ENCODE data around the gene PLIN4.

The PLIN4 gene

DNA sequence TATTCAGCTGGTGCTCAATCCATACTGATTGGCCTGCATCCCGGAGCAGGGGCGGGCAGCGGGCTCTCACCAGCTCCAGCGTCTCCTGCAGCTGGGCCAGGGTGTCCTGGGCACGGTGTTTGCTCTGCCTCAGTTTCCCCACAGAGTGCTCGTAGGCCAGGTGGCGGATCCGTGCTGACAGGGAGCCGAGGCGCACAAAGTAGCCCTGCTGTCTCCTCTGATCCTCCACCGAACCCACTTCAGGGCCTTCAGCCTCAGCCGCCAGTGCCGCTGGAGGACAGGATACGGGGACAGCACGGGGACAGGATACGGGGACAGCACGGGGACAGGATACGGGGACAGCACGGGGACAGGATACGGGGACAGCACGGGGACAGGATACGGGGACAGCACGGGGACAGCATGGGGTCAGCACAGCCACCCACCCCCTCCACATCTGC, 7.3 kb upstream of the PLIN4 start:
- DNase-seq, result no peak

DNA sequence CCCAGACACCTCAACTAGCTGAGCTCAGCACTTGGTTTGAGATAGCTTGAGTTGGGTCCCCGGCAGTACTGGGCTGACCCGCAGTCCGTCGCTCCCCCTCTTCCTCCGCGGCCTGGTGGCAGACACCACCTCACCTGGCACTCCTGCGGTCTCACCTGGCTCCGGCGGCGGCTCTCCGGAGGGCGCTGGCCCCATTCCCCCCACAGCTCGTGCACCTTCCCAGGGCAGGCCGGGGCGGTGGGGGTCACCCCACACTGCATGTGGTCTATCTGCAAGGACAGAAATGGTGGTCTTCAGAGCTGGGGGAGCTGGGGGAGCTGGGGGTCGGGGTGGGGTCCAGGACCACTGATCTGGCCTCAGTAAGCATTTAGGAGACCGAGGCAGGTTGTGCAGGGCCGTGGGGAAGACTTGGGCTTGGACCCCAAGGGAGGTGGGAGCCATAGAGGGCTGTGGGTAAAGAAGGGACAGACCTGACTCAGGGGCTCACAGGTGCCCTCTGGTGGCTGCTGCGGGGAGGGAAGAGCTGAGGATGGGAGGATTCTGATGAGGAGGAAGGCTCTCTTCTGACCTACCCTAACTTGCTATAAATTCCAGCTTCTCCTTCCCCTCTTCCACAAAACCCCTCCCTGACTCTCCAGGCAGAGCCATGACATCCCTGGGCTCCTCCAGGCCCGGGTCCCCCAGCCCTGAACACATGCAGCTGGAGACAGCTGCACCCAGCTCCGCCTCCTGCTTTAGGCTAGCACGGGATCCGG, 6.7 kb upstream of the PLIN4 start:
- peak; percentile 71 to 87 (median 79) for DNase-seq

DNA sequence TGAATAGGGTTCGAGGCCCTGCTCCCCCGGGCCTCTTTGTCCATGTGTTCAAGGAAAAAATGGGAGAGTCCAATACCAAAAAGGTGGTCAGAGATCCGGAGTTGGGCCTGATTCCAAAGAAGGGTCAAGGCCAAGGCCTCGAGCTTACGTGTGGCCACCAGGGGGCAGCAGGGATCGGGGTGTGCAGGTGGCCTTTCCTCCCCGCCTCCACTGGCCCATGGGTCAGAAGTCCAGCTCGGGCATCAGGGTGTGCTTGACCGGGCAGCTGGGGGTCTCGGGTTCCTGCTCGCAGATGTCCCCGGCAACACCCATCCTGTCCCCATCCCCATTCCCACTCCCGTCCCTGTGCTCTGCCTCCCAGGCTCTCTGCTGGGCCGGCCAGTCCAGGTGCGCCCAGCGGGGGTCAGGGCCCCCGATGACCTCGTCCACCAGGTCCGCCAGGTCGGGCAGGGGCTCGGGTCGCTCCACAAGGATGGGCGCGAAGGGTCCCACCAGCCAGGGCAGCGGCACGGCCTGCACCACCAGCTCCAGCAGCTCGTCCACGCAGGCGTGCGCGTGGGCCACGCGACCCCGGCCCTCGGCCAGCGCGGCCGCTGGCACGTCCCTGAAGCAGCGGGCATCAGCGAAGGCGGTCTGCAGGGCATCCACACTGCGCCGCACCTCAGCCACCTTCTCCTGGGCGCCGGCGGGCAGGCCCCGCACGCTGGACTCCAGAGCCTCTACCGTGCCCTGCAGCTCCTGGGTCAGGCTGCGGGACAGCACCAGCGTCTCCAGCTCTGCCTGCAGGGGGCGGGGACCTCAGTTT, 5.2 kb upstream of the PLIN4 start:
- DNase-seq, result peak; percentile 71 to 91 (median 77)

DNA sequence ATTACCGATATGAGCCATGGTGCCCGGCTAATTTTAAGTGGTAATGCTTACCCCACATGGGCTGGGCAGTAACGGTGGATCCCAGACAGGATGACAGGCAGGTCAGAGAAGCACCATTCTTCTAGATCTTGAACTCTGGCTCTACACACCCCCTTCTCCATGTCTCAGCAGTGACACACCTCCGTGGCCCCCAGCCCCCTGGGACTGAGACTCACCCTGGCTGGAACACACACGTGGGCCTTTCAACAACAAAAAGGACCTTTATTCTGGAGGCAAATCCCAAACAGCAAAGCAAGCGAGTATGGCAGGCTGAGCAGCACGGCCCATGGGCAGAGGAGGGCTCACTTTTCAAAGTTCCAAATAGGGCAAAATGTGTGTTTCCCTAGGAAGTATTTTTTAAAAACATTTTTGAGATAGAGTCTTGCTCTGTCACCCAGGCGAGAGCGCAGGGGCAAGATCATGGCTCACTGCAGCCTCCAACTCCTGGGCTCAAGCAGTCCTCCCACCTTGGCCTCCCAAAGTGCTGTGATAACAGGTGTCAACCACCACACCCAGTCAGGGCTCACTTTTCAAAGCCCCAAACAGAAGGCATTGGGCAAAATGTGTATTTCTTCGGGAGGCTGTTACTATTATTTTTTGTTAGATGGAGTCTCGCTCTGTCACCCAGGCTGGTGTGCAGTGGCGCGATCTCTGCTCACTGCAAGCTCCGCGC, 4.2 kb upstream of the PLIN4 start:
- no peak for DNase-seq

DNA sequence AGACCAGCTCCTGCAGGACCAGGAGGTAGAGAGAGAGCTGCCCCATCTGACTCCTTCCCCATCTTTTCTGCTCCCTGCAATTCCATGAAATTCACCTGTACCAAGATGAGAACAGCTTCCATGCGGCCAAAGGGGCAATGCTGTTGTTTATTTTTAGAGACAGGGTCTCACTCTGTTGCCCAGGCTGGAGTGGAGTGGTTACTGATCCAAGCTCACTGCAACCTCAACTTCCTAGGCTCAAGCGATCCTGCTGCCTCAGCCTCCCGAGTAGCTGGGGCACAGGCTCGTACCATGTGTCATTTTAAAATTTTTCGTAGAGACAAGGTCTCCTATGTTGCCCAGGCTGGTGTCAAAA, 3.6 kb upstream of the PLIN4 start:
- no peak for DNase-seq

DNA sequence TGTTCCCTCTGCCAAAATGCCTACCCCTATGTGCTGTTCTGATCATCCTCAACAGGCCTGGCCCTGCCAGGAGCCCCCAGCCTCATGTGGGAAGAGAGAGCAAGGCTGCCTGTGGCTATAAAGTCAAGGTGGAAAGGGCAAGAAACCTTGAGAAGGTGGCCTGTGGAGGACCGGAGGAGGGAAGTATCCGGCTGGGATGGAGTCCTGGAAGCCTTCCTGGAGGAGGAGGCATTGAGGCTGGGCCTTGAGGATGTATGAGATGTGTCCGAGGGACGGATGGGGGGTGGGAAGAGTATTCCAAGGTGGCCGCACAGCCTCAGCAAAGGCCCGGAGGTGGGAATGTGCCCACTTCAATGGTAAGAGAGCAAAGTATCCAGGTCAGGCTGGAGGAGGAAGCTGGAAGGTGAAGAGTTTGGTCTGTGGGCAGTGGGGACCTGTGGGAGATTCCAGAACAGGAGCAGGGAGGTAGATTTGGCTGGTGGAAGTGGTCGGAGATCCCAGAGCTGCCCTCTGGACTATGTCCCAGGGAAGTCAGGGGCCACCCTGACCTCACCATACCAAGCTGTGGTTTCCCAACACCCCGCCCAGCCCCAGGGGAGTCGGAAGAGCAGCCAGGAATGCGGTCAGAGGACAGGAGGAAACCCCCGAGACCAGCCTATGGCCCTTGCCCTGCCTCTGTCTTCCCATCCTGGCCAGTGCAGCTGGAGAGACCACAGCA, 3.0 kb upstream of the PLIN4 start:
- no peak for DNase-seq

DNA sequence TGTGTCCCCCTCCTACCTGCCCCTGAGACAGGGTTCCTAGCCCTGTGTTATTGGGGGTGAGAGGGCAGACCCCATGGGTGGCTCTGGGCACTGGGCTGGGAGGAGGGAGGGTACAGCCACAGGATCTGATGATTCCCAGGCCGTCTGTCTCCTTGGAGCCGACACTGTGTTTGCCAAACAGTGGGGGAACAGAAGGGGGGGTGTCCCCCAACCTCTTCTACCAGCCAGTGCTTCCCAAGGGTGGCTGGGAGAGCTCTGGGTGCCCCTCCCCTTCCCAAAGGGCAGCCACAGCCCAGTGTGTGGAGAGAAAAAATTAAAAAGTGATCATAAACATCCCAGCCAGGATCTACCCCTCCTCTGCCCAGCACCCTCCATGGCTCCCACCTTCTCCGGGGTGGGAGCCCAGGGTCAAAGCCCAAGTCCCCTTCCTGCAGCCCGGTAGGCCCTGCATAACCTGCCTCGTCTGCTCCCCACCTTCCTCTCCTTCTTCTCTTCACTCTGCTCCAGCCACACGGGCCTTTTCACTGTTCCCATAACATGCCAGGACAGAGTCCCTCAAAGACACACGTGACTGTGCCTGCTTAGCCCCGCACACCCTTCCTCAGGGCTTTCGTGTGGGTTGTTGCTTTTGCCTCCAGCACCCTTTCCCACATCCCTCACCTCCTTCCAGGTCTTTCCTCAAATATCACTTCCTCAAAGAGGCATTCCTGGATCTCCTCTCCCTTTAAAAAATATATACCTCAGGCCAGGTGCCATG, 1.4 kb upstream of the PLIN4 start:
- no peak for DNase-seq

DNA sequence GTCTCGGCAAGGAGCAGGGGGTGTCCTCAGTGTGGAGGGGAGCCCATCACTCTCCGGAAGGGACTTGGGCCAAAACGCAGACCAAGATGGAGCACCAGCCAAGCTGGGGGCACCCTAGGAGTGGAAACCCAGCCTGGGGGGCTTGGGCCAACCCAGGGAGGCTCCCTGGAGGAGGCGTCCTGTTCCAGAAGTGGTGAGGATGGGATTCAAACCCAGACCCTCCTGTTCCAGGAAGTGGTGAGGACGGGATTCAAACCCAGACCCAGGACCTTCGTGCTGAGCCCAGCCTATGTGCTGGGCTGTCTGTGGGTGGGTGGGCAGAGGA, 848 bp upstream of the PLIN4 start:
- no peak for DNase-seq

DNA sequence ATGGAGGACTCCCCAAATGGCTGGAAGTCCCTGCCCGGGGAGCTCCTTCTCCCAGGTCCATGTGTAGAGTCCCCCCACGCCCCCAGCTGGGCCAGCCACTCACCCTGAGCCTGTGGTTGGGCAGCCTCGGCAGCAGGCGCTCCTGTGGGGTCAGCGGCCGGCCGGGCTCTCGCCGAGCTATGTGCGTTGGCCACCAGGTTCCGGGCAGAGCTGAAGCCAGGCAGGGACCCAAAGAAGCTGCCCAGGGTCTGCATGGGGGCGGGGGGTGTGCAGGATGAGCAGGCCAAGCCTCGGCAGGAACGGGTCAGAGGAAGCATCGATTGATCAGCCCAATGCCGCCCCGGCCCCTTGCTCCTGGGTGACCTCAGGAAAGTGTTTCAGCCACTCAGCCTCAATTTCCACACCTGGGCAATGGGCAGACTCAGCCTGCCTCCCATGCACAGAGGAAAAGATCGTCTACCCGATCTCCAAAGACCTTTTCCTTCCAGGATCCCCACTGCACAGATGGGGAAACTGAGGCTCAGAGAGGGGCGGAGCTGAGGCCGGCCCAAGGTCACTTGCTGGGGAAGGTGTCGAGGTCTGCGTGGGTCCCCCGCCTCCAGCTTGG, 732 bp downstream of the PLIN4 start:
- no peak for DNase-seq

DNA sequence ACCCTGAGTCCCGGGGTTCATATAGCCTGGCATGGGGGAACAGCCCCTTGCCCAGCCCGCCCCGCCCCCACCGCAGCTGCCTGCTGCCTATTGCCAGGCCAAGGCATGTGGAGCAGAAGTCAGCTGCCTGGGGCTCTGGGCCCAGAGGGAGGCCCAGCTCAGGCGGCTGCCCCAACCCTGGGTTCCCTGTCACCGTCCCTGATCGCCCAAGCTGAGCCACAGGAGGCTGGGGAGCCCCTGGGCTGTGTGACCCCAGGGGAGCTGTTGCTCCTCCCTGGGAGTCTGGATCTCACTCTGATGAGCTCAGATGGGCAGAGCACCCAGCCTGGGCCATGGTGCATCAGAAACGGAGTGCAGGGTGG, 1.4 kb downstream of the PLIN4 start:
- no peak for DNase-seq

DNA sequence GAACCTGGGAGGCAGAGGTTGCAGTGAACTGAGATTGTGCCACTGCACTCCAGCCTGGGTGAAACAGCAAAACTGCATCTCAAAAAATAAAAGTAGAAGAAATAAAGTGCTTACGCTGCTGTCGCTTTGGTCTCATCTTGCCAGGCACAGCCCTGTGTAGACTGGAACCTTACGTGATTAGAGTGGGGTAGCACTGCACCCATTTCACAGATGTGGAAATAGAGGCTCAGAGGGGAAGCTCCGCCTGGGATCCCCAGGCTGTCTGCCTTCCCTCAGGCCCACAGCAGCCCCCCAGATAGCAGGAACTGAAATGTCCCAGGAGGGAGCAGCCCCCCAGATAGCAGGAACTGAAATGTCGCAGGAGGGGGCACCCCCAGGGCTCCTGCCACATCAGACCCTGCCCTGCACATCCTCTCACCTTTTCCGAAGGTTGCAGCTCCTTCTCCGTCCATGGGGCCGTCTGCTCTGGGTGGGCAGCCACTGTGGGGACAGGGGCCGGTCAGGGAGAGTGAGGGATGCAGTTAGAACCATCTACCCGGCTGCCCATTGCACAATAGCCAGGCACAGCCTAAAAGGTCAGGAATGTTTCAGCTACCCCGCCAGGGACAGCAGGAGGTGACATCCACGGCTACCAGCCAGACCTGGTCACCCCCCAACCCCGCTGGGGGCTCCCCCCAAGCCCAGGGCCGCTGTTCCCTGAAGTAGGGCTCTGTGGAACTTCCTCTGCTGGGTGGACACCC, 1.9 kb downstream of the PLIN4 start:
- DNase-seq, result no peak

DNA sequence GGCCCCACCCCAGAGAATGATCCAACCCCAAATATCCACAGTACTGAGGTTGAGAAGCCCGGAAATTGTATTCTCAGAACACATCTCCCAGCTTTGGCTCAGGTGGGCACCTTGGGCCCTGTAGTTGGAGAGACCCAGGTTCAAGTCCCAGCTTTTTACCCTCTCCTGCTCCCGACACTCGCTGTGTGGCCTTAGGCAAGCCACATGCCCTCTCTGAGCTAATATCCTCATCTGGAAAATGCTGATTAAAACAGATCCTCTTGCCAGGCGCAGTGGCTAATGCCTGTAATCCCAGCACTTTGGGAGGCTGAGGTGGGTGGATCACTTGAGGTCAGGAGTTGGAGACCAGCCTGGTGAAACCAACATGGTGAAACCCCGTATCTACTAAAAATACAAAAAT, 2.6 kb downstream of the PLIN4 start:
- DNase-seq, result no peak

DNA sequence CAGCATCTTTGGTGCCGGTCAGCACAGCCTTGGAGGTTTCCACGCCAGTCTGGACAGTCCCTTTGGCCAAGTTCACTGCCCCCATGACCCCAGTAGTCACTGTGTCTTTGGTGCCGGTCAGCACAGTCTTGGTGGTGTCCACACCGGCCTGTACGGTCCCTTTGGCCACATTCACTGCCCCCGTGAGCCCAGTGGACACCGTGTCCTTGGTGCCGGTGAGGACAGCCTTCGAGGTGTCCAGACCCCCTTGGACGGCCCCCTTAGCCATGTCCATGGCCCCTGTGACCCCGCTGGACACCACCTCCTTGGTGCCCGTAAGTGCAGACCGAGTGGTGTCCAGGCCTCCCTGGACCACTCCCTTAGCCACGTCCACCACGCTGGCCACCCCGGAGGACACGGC, 5.0 kb downstream of the PLIN4 start:
- no peak for DNase-seq

DNA sequence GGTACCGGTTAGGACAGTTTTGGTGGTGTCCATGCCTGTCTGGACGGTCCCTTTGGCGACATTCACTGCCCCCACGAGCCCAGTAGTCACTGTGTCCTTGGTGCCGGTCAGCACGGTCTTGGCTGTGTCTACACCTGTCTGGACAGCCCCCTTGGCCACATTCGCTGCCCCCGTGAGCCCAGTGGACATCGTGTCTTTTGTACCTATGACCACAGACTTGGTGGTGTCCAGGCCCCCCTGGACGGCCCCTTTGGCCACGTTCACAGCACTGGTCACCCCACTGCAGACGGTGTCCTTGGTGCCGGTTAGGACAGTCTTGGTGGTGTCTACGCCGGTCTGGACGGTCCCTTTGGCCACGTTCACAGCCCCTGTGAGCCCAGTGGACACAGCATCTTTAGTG, 6.2 kb downstream of the PLIN4 start:
- DNase-seq, result no peak

DNA sequence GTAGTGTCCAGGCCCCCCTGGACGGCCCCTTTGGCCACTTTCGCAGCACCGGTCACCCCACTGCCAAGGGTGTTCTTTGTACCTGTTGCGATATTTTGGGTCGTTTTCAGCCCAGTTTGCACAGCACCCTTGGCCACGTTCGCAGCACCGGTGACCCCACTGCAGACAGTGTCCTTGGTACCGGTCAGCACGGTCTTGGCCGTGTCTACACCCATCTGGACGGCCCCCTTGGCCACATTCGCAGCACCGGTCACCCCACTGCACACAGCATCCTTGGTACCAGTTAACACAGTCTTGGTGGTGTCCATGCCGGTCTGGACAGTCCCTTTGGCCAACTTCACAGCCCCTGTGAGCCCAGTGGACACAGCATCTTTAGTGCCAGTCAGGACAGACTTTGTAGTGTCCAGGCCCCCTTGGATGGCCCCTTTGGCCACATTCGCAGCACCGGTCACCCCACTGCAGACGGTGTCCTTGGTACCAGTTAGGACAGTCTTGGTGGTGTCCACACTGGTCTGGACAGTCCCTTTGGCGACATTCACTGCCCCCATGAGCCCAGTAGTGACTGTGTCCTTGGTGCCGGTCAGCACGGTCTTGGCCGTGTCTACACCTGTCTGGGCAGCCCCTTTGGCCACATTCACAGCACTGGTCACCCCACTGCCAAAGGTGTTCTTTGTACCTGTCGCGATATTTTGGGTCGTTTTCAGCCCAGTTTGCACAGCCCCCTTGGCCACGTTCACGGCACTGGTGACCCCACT, 6.8 kb downstream of the PLIN4 start:
- DNase-seq, result no peak

DNA sequence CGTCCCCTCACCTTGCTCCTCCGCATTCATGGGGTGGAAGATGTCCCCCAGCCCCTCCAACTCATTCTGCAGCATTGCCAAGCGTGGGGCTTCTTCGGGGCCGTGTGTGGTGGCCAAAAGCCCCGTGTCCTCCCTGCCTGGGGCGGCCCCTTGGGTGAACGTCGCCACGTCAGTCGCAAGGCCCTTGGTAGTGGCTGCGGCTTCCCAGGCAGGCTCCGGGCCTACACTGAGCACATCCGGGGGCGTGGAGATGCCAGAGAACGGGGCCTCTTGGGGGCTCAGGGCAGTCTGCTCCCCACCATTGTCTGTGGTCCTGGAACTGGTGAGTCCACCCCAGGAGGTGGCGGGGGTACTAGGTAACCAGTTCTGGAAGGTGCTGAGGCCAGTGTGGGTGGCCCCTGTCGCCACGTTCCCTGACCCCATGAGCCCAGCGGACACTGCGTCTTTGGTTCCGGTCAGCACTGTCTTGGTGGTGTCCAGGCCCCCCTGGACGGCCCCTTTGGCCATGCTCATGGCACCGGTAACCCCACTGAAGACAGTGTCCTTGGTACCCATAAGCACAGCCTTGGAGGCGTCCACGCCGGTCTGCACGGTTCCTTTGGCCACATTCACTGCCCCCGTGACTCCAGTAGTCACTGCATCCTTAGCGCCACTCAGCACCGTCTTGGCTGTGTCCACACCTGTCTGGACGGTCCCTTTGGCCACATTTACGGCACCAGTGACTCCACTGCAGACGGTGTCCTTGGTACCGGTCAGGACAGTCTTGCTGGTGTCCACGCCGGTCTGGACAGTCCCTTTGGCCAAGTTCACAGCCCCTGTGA, 7.6 kb downstream of the PLIN4 start:
- no peak for DNase-seq

DNA sequence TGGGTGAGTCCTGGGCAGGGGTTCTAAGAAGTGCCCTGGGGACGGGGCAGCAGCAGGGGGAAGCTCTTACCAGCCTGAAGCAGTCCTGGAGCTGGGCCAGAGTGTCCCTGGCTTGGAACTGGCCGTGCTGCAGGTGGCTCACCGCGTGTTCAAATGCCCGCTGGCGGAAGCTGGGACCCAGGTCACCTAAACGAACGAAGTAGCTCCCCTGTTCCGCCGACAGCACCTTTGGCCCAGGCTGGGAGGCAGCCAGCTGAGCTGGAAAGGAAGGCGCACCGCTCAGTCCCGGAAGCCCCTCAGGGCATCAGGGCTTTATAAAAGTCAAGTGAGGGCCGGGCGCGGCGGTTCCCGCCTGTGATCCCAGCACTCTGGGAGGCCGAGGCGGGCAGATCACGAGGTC, 9.6 kb downstream of the PLIN4 start:
- DNase-seq, result no peak

DNA sequence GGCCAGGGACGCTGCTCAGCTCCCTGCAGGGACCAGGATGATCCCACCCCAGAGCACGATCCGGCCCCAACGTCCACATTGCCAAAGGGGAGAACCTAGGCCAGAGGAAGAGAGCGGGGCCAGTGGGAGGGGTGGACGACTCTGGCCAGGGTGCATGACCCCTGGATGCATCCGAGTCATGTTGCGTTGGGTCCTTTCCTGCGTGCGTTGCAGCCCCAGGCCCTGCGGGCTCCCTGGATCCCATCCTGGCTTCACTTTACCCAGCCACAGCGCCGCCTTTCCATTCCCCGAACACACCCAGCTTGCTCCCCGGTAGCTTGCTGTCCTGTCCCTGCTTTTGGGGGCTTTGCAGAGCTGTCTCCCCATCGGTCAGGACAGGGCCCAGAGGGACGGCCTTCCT, 10.5 kb downstream of the PLIN4 start:
- DNase-seq, result no peak

DNA sequence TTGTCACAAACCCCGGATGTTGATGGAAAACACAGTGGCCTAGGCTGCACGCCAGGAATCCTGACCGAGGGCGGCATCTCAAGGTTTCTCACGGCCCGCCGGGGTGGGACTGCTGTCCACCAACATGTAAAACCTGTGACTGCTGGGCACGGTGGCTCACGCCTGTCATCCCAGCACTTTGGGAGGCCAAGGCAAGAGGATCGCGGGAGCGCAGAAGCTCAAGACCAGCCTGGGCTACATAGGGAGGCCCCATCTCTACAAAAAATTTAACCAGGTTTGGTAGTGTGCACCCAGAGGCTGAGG, 11.2 kb downstream of the PLIN4 start:
- no peak for DNase-seq
